Testis (tissue), 5 donors: ENCODE data around the gene ZNF236. TPM values are rescaled to one million over a fixed set of nuclear protein-coding genes. Genes with fewer than 3 reads are reported as not detected.
"Not testable (repeated sequence)": the region's sequence is repeated elsewhere in the genome, so short reads cannot be mapped to it uniquely, and the experiment has no call there.

Source experiments
- DNase-seq: peaks from one replicate; pipeline ENCODE4 v3.0.0-alpha.2; 2019
- H3K27ac ChIP-seq, 2 donors: fragments of 200-600 bp; sonication (generic); one replicate each; pipeline ENCODE4 v1.5.1; 2019
- H3K27me3 ChIP-seq: fragments of 200-600 bp; sonication (generic); one replicate; pipeline ENCODE4 v1.5.1; 2019
- H3K36me3 ChIP-seq: fragments of 200-600 bp; sonication (generic); one replicate; pipeline ENCODE4 v1.5.1; 2017; ENCODE audit warnings: low read depth; ENCODE audit errors: missing control alignments
- H3K4me1 ChIP-seq: fragments of 200-600 bp; sonication (generic); one replicate; pipeline ENCODE4 v1.5.1; 2019
- H3K4me3 ChIP-seq, 2 donors: fragments of 200-600 bp; sonication (generic); one replicate each; pipeline ENCODE4 v1.5.1; 2017 to 2019
- H3K9me3 ChIP-seq: fragments of 200-600 bp; sonication (generic); one replicate; pipeline ENCODE4 v1.5.1; 2017
- POLR2A ChIP-seq: fragments of 450-650 bp; IDR thresholded peaks from one replicate; pipeline ENCODE4 v1.6.1; 2017; ENCODE audit warnings: antibody characterized with exemption, mild to moderate bottlenecking, moderate library complexity
- WGBS, 2 donors: methylation state at CpG; one replicate each; pipeline ENCODE4 v1.1.5; 2018; 5-methylcytosine and 5-hydroxymethylcytosine counted together
- intact Hi-C: fragments of 100-400 bp; cut with DNase I; formaldehyde crosslinking; loops from one replicate; pipeline ENCODE4 v1.15.1; 2023; ENCODE audit warnings: low total_unique reads
- long read RNA-seq, 2 donors: transcript quantifications; one replicate each; lab custom pipeline, GENCODE V29; 2026
- polyA plus RNA-seq: library from polyadenylated mRNA; stranded (reverse); fragments of 350-450 nt; fragmentation: Illumina TruSeq; extraction: RNeasy Lipid Tissue Mini Kit (QIAGEN cat#74804); gene quantifications from one replicate; pipeline ENCODE4 v1.2.3, GENCODE V29; 2014; ENCODE audit warnings: low read depth, low replicate concordance; ENCODE audit not compliant: insufficient read depth
- total RNA-seq, 2 donors: library from RNA; depleted of rRNA; stranded (reverse); fragments of >200 nt; gene quantifications; one replicate each; pipeline ENCODE4 v1.2.3, GENCODE V29; 2016
- TF ChIP-seq, protein P1 (sequence below), 3 experiments: fragments of 450-650 bp in 2 of 3; fragments of 200-600 bp in 1 of 3; sonication (generic) in 1 of 3; IDR thresholded peaks; one replicate each; pipeline ENCODE4 v1.5.1; 2016 to 2019; ENCODE audit warnings: antibody characterized with exemption in 3 of 3, mild to moderate bottlenecking in 2 of 3, moderate library complexity in 1 of 3

ZNF236 gene
- 10 to 100 TPM; 53.9 to 58.2 TPM for total RNA-seq
- polyA plus RNA-seq = 19.5 TPM
- long read RNA-seq, donor 1, partial matches to known transcripts = 0 of 1 reads
- long read RNA-seq, donor 1, other reads (novel, unspliced or antisense) = 0 of 1 reads
- long read RNA-seq, donor 2, partial matches to known transcripts = 0 of 2 reads
- long read RNA-seq, donor 2, other reads (novel, unspliced or antisense) = 0 of 2 reads

DNA sequence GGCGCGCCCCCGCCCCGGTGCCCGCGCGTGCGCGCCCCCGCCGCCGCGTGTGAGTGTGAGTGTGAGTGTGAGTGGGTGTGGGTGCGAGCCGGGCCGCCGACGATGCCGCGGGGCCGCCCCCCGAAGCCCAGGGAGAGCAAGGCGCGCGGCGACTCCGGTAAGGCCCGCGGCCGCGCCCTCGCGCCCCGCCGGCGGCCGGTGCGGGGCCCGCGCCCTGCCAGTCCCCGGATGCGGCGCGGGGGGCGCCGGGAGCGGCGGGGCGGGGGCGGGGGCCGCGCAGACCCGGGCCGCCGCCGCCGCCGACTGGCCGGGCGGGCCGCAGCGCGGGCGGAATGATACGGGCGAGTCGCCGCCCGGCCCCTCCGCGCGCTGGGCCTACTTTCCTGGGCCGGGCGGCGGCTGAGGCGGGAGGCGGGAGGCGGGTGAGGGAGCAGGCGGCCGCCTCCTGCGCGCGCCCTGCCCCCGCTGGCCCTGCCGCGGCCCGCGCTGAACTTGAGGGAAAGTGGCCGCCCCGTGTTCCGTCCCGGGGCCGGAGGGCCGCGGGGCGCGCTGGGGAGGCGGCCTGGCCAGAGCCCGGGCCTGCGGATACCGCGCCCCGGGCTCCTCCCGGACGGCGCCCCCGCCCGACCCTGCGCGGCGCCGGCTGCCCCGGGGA lies at the start of gene ZNF236:
ZNF236 (plus strand) TSS at position 52 of the 655 bp plus-strand sequence; CDS start at position 103, 51 bp downstream.
- Histone ChIP-seq H3K4me3 (peak within 1 kb of the TSS; percentile 87 to 90), H3K36me3 (no peaks in the 10 kb centered on the region), H3K27me3 (no peaks in the 10 kb centered on the region), H3K9me3 (no peaks in the 10 kb centered on the region), H3K27ac (peak within 1 kb of the TSS; percentile 93 to 96), H3K4me1 (peaks cover 28% of the 10 kb centered on the region)
- TF ChIP-seq POLR2A = no peak
- TF ChIP-seq, protein P1, sequence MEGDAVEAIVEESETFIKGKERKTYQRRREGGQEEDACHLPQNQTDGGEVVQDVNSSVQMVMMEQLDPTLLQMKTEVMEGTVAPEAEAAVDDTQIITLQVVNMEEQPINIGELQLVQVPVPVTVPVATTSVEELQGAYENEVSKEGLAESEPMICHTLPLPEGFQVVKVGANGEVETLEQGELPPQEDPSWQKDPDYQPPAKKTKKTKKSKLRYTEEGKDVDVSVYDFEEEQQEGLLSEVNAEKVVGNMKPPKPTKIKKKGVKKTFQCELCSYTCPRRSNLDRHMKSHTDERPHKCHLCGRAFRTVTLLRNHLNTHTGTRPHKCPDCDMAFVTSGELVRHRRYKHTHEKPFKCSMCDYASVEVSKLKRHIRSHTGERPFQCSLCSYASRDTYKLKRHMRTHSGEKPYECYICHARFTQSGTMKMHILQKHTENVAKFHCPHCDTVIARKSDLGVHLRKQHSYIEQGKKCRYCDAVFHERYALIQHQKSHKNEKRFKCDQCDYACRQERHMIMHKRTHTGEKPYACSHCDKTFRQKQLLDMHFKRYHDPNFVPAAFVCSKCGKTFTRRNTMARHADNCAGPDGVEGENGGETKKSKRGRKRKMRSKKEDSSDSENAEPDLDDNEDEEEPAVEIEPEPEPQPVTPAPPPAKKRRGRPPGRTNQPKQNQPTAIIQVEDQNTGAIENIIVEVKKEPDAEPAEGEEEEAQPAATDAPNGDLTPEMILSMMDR (IDR thresholded peaks at IDR 0.05) = no peak
- intact Hi-C loops = no loop called here
- 0% methylated on average over 81 of the region's 113 CpGs; no CpG with 5 or more reads in 1 of the 2 donors for WGBS, 2 donors
- DNase-seq = peak; percentile 71

DNA sequence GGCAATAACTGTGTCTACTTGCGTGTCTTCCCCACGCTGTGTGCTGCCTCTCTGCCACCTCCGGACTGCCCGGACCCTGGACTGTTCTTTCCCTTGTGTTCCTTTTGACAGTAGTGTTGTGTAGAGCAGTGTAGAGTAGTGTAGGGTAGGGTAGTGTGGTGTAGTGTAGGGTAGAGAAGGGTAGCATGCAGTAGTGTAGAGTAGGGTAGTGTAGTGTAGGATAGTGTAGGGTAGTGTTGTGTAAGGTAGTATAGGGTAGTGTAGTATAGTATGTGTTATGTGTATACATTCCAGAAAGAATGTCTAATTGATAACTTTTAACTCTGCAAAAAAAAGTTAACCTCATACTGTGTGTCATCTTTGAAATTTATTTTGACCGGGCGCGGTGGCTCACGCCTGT lies 49.7 kb upstream of the ZNF236 start:
- no peaks in the 10 kb centered on the region for H3K27me3 ChIP-seq
- no peaks in the 10 kb centered on the region for H3K9me3 ChIP-seq
- intact Hi-C loops = no loop called here
- DNase-seq = no peak
- no peak for TF ChIP-seq POLR2A
- TF ChIP-seq, protein P1 (IDR thresholded peaks at IDR 0.05) = no peak
- WGBS, 2 donors = 88 to 95% methylated on average over 8 of the region's 8 CpGs
- H3K4me1 ChIP-seq = no peaks in the 10 kb centered on the region
- H3K27ac ChIP-seq = no peak overlapping the region
- H3K4me3 ChIP-seq = no peak overlapping the region
- no peaks in the 10 kb centered on the region for H3K36me3 ChIP-seq

DNA sequence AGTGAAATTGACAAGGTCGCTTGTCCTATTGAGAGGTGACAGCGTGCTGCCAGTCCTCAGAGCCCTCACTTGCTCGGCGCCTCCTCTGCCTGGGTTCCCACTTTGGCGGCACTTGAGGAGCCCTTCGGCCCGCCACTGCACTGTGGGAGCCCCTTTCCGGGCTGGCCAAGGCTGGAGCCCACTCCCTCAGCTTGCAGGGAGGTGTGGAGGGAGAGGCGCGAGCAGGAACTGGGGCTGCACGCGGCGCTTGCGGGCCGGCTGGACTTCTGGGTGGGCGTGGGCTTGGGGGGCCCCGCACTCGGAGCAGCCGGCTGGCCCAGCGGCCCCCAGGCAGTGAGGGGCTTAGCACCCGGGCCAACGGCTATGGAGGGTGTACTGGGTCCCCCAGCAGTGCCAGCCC lies 45.3 kb upstream of the ZNF236 start:
- H3K27ac ChIP-seq, H3K27me3 ChIP-seq, H3K36me3 ChIP-seq, intact Hi-C loops, H3K9me3 ChIP-seq, DNase-seq, H3K4me1 ChIP-seq: not testable (repeated sequence)
- 92 to 95% methylated on average over 14 to 22 of the region's 22 CpGs for WGBS, 2 donors
- peak overlapping the region in 1 of 2 donors; percentile 10 for H3K4me3 ChIP-seq

DNA sequence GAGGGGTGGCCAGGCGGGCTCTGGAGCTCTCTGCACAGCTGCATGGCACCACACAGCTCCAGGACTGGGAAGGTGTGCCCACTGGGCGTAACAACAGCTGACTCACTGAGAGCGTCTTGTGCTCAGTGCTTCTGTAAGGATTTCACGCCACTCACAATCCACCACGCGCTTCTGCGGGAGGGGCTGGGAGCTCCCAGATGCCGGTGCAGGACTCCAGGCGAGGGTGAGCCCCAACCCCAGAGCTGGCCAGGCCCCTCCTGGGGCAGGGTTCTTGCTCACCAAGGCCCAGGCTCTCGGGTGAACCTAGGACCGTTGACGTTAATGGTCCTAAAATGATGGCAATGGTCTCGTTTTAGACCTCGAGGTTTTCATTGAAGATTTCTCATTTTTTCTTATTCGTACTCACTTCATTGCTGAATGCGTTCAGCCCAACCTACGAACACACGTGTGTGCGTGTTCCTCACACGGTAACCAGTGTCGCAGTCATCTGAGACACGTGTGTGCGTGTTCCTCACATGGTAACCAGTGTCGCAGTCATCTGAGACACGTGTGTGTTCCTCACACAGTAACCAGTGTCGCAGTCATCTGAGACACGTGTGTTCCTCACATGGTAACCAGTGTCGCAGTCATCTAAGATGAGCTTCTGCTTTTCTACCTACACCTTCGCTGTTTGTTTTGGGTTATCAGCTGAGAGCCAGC lies 38.4 kb upstream of the ZNF236 start:
- no peak overlapping the region for H3K27ac ChIP-seq
- H3K27me3 ChIP-seq = no peaks in the 10 kb centered on the region
- 87 to 91% methylated on average over 26 to 29 of the region's 29 CpGs for WGBS, 2 donors
- H3K9me3 ChIP-seq = no peaks in the 10 kb centered on the region
- H3K4me1 ChIP-seq = no peaks in the 10 kb centered on the region
- intact Hi-C loops = no loop called here
- no peak overlapping the region for H3K4me3 ChIP-seq
- no peak for DNase-seq
- no peak for TF ChIP-seq POLR2A
- TF ChIP-seq, protein P1 (IDR thresholded peaks at IDR 0.05) = no peak
- no peaks in the 10 kb centered on the region for H3K36me3 ChIP-seq

DNA sequence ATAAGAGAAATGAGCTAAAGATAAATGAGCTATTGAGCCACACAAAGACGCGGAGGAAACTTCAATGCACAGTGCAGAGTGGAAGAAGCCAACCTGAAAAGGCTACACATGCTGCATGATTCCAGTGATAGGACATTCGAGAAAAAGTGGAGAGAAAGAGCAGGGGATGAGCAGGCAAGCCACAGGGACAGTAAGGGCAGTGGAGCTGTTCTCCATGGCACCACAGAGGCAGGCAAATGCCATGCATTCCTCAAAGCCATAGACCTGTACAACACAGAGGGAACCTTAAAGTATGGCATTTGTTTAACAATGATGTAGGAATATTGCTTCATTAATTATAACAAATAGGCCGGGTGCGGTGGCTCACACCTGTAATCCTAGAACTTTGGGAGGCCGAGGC lies 36.5 kb upstream of the ZNF236 start:
- DNase-seq = no peak
- intact Hi-C loops = no loop called here
- H3K9me3 ChIP-seq = no peaks in the 10 kb centered on the region
- no peaks in the 10 kb centered on the region for H3K4me1 ChIP-seq
- TF ChIP-seq, protein P1 (IDR thresholded peaks at IDR 0.05) = no peak
- TF ChIP-seq POLR2A = no peak
- H3K4me3 ChIP-seq = no peak overlapping the region
- H3K27me3 ChIP-seq = no peaks in the 10 kb centered on the region
- H3K36me3 ChIP-seq = no peaks in the 10 kb centered on the region
- H3K27ac ChIP-seq = no peak overlapping the region
- whole genome bisulfite sequencing, 2 donors = 80 to 85% methylated on average over 6 of the region's 6 CpGs
